ENCODE results near the gene SPACA4.

SPACA4 gene

GRCh38 chr19:48633148-48634035 is 26.9 kb downstream of the SPACA4 start:
- H3K4me3 Mint-ChIP-seq, result peak overlapping the region in 1 of 3 experiments; percentile 77
- TF ChIP-seq CTCF (IDR thresholded peaks at IDR 0.05; ENCODE audit: unreplicated experiment in 3 of 3), result no peak
- H3K4me1 Mint-ChIP-seq, result peaks cover 36% of the 10 kb centered on the region
- peak overlapping the region in 1 of 3 experiments; percentile 96 for H3K27ac Mint-ChIP-seq
- peaks cover 2% of the 10 kb centered on the region for H3K36me3 Mint-ChIP-seq (ENCODE audit: low read depth)
- no peaks in the 10 kb centered on the region for H3K27me3 Mint-ChIP-seq (ENCODE audit: low read depth)
- H3K9me3 Mint-ChIP-seq, result no peaks in the 10 kb centered on the region

GRCh38 chr19:48634036-48634342 is 27.4 kb downstream of the SPACA4 start:
- peak overlapping the region; percentile 77 to 80 (median 79) for H3K4me3 Mint-ChIP-seq
- H3K9me3 Mint-ChIP-seq, result no peaks in the 10 kb centered on the region
- peaks cover 39% of the 10 kb centered on the region for H3K4me1 Mint-ChIP-seq
- TF ChIP-seq CTCF (IDR thresholded peaks at IDR 0.05; ENCODE audit: unreplicated experiment in 3 of 3), result no peak
- peak overlapping the region; percentile 21 to 96 (median 82) for H3K27ac Mint-ChIP-seq
- H3K36me3 Mint-ChIP-seq (ENCODE audit: low read depth), result peaks cover 5% of the 10 kb centered on the region
- H3K27me3 Mint-ChIP-seq (ENCODE audit: low read depth), result no peaks in the 10 kb centered on the region

- no peaks in the 10 kb centered on the region for H3K9me3 Mint-ChIP-seq
- no peaks in the 10 kb centered on the region for H3K27me3 Mint-ChIP-seq (ENCODE audit: low read depth)
- TF ChIP-seq CTCF (IDR thresholded peaks at IDR 0.05; ENCODE audit: unreplicated experiment in 3 of 3), result no peak
- H3K27ac Mint-ChIP-seq, result peak overlapping the region; percentile 21 to 96 (median 82)
- peaks cover 5% of the 10 kb centered on the region for H3K36me3 Mint-ChIP-seq (ENCODE audit: low read depth)
- peaks cover 39% of the 10 kb centered on the region for H3K4me1 Mint-ChIP-seq
- peak overlapping the region; percentile 77 to 80 (median 79) for H3K4me3 Mint-ChIP-seq
Observed at GRCh38 chr19:48634424-48635262, 28.1 kb downstream of the SPACA4 start.

GRCh38 chr19:48635263-48635965 is 28.9 kb downstream of the SPACA4 start:
- Mint-ChIP-seq H3K4me1 (peaks cover 34% of the 10 kb centered on the region), H3K4me3 (peak overlapping the region; percentile 86 to 97 (median 86))

More at GRCh38 chr19:48635263-48635965, 28.9 kb downstream of the SPACA4 start:
- Mint-ChIP-seq H3K36me3 (ENCODE audit: low read depth) (peaks cover 5% of the 10 kb centered on the region), H3K9me3 (no peaks in the 10 kb centered on the region), H3K27ac (peak overlapping the region in 2 of 3 experiments; percentile 43 to 97), H3K27me3 (ENCODE audit: low read depth) (no peaks in the 10 kb centered on the region)
- no peak for TF ChIP-seq CTCF (IDR thresholded peaks at IDR 0.05; ENCODE audit: unreplicated experiment in 3 of 3)
